CD14-positive monocyte (primary cell): ENCODE results near the gene SLC9B1. TPM values are rescaled to one million over a fixed set of nuclear protein-coding genes. Genes with fewer than 3 reads are reported as not detected.
"Not testable (repeated sequence)": the region's sequence is repeated elsewhere in the genome, so short reads cannot be mapped to it uniquely, and the experiment has no call there.

Source experiments
- DNase-seq, 3 donors: peaks; one replicate each; pipeline ENCODE4 v3.0.0-alpha.2; 2011 to 2022
- H2AFZ ChIP-seq: 2 replicates; pipeline ENCODE4 v1.6.0; 2012; ENCODE audit warnings: mild to moderate bottlenecking, low read depth, low read length, inconsistent platforms; ENCODE audit not compliant: insufficient read depth, poor library complexity, severe bottlenecking
- H3K27ac ChIP-seq, 2 donors: 1 replicate in 1 of 2; 2 replicates in 1 of 2; pipeline ENCODE4 v1.5.1; 2012 to 2013; ENCODE audit warnings: low read length in 2 of 2, control low read depth in 1 of 2, inconsistent platforms in 1 of 2, low read depth in 1 of 2, mild to moderate bottlenecking in 1 of 2
- H3K27me3 ChIP-seq, 2 donors: one replicate each; pipeline versions ENCODE4 v1.6.0 to v1.6.1; 2011 to 2013; ENCODE audit warnings: low read length in 2 of 2; ENCODE audit not compliant: control insufficient read depth in 2 of 2, insufficient read depth in 2 of 2
- H3K36me3 ChIP-seq, 2 donors: replicated peaks in 1 of 2; 1 replicate in 1 of 2; 2 replicates in 1 of 2; pipeline versions ENCODE4 v1.5.1 to v1.6.1; 2012 to 2013; ENCODE audit warnings: low read length in 2 of 2, control low read depth in 1 of 2, inconsistent platforms in 1 of 2, mild to moderate bottlenecking in 1 of 2; ENCODE audit not compliant: insufficient read depth in 2 of 2, control insufficient read depth in 1 of 2
- H3K4me1 ChIP-seq, 2 donors: 1 replicate in 1 of 2; 2 replicates in 1 of 2; pipeline versions ENCODE4 v1.5.1 to v1.6.1; 2012 to 2013; ENCODE audit warnings: low read length in 2 of 2, control low read depth in 1 of 2, inconsistent platforms in 1 of 2, mild to moderate bottlenecking in 1 of 2, moderate library complexity in 1 of 2; ENCODE audit not compliant: insufficient read depth in 2 of 2, control insufficient read depth in 1 of 2
- H3K4me2 ChIP-seq: replicated peaks from 2 replicates; pipeline ENCODE3; 2012; ENCODE audit warnings: low read length, moderate library complexity, mild to moderate bottlenecking; ENCODE audit not compliant: poor library complexity, severe bottlenecking; ENCODE audit errors: extremely low read depth
- H3K4me3 ChIP-seq, 3 experiments: fragments of 200-600 bp in 1 of 3; sonication (generic) in 1 of 3; replicated peaks in 1 of 3; 1 replicate in 2 of 3; 2 replicates in 1 of 3; pipeline ENCODE4 v1.5.1; 2011 to 2013; ENCODE audit warnings: low read length in 3 of 3, mild to moderate bottlenecking in 3 of 3, control low read depth in 2 of 3, low read depth in 2 of 3, inconsistent platforms in 1 of 3, moderate library complexity in 1 of 3
- H3K79me2 ChIP-seq: 2 replicates; pipeline ENCODE4 v1.6.0; 2012; ENCODE audit warnings: mild to moderate bottlenecking, control low read depth, inconsistent platforms, low read length, moderate library complexity; ENCODE audit not compliant: insufficient read depth
- H3K9ac ChIP-seq: 2 replicates; pipeline ENCODE4 v1.6.0; 2017; ENCODE audit warnings: low read length, mild to moderate bottlenecking; ENCODE audit not compliant: insufficient read depth, poor library complexity, severe bottlenecking
- H3K9me3 ChIP-seq, 2 donors: replicated peaks in 1 of 2; 1 replicate in 1 of 2; 2 replicates in 1 of 2; pipeline versions ENCODE4 v1.5.1 to v1.6.1; 2012 to 2013; ENCODE audit warnings: low read length in 2 of 2, control low read depth in 1 of 2; ENCODE audit not compliant: control insufficient read depth in 1 of 2, insufficient read depth in 1 of 2
- H4K20me1 ChIP-seq: 2 replicates; pipeline ENCODE4 v1.6.0; 2012; ENCODE audit warnings: mild to moderate bottlenecking, low read length, control low read depth, moderate library complexity; ENCODE audit not compliant: insufficient read depth
- H3K27ac Mint-ChIP-seq, 7 donors: one replicate each; pipeline ENCODE4 v1.8.0; 2020; ENCODE audit warnings: mild to moderate bottlenecking in 7 of 7, mixed read lengths in 7 of 7, moderate library complexity in 6 of 7, inconsistent platforms in 2 of 7
- H3K27me3 Mint-ChIP-seq, 3 donors: one replicate each; pipeline ENCODE4 v1.8.0; 2021 to 2022; ENCODE audit warnings: low read depth in 3 of 3, mild to moderate bottlenecking in 3 of 3, mixed read lengths in 3 of 3, moderate library complexity in 3 of 3, inconsistent platforms in 1 of 3
- H3K36me3 Mint-ChIP-seq, 2 donors: one replicate each; pipeline ENCODE4 v1.8.0; 2020; ENCODE audit warnings: mixed read lengths in 2 of 2, inconsistent platforms in 1 of 2, mild to moderate bottlenecking in 1 of 2
- H3K4me1 Mint-ChIP-seq: one replicate; pipeline ENCODE4 v1.8.0; 2020; ENCODE audit warnings: mild to moderate bottlenecking, mixed read lengths
- H3K4me3 Mint-ChIP-seq, 2 donors: one replicate each; pipeline ENCODE4 v1.8.0; 2020; ENCODE audit warnings: mild to moderate bottlenecking in 2 of 2, mixed read lengths in 2 of 2, moderate library complexity in 1 of 2
- H3K9me3 Mint-ChIP-seq, 7 donors: one replicate each; pipeline ENCODE4 v1.8.0; 2020 to 2022; ENCODE audit warnings: mixed read lengths in 7 of 7, mild to moderate bottlenecking in 6 of 7, moderate library complexity in 6 of 7, inconsistent platforms in 2 of 7
- WGBS: methylation state at CpG from one replicate; pipeline ENCODE4 v1.1.5; 2013; ENCODE audit warnings: missing lambda C conversion rate; ENCODE audit not compliant: insufficient coverage; 5-methylcytosine and 5-hydroxymethylcytosine counted together
- intact Hi-C, 2 donors: fragments of 100-400 bp; cut with micrococcal nuclease; formaldehyde crosslinking; loops; one replicate each; pipeline versions ENCODE4 v1.15.0 to v1.15.1; 2023
- polyA plus RNA-seq, 3 donors: library from polyadenylated mRNA; depleted of rRNA in 1 of 3; unstranded in 2 of 3; stranded (reverse) in 1 of 3; fragments of 300-500 nt in 2 of 3; fragments of >200 nt in 1 of 3; fragmentation: Illumina TruSeq in 2 of 3; gene quantifications; 1 replicate in 2 of 3; 2 replicates in 1 of 3; pipeline ENCODE4 v1.2.3, GENCODE V29; 2012 to 2021
- TF ChIP-seq, protein P1 (sequence below): fragments of 200-600 bp; IDR thresholded peaks from one replicate; pipeline ENCODE4 v1.8.0; 2022; ENCODE audit warnings: antibody characterized with exemption, mild to moderate bottlenecking

The SLC9B1 gene
- polyA plus RNA-seq, 3 donors = 0.13 to 1.5 (median 0.47) TPM

- Mint-ChIP-seq H3K9me3 (peaks cover 2 to 16% (median 7%) of the 10 kb centered on the region in 7 donors), H3K27me3 (peaks cover 0 to 2% (median 0%) of the 10 kb centered on the region in 3 donors), H3K27ac (no peak overlapping the region), H3K36me3 (no peaks in the 10 kb centered on the region), H3K4me3 (no peak overlapping the region), H3K4me1 (no peaks in the 10 kb centered on the region)
- no peak overlapping the region for H3K4me3 ChIP-seq
- no peaks in the 10 kb centered on the region for H3K79me2 ChIP-seq
- no peak overlapping the region for H2AFZ ChIP-seq
- no peaks in the 10 kb centered on the region for H3K4me1 ChIP-seq
- H4K20me1 ChIP-seq = no peaks in the 10 kb centered on the region
- intact Hi-C loops = no loop called here
- WGBS = 83% methylated on average over 2 of the region's 3 CpGs
- no peak overlapping the region for H3K9ac ChIP-seq
- TF ChIP-seq, protein P1, sequence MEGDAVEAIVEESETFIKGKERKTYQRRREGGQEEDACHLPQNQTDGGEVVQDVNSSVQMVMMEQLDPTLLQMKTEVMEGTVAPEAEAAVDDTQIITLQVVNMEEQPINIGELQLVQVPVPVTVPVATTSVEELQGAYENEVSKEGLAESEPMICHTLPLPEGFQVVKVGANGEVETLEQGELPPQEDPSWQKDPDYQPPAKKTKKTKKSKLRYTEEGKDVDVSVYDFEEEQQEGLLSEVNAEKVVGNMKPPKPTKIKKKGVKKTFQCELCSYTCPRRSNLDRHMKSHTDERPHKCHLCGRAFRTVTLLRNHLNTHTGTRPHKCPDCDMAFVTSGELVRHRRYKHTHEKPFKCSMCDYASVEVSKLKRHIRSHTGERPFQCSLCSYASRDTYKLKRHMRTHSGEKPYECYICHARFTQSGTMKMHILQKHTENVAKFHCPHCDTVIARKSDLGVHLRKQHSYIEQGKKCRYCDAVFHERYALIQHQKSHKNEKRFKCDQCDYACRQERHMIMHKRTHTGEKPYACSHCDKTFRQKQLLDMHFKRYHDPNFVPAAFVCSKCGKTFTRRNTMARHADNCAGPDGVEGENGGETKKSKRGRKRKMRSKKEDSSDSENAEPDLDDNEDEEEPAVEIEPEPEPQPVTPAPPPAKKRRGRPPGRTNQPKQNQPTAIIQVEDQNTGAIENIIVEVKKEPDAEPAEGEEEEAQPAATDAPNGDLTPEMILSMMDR = no peak
- no peaks in the 10 kb centered on the region for H3K27me3 ChIP-seq
- H3K9me3 ChIP-seq = no peaks in the 10 kb centered on the region
- H3K36me3 ChIP-seq = no peaks in the 10 kb centered on the region
- no peak overlapping the region for H3K4me2 ChIP-seq
- no peak overlapping the region for H3K27ac ChIP-seq
- DNase-seq = no peak
These were observed 60.0 kb downstream of the SLC9B1 start for GRCh38 chr4:102959496-102959895.

DNA sequence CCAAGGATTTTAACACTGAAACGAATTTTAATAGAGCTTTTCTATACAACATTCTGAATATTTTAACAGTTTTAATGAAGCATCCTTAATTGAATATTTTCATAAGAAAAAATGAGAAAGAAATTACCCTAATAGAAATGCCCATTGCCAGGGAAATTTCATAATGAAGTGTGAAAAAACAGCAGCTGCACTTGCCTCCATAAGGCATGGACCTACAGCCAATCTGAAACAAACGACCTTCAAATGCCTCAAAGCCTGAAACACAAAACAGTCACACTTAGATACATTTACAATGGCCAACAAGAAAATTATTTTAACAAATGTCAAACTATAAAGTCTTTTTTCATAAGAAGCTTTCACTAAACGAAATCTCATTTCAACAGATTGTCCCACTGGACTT lies 74.4 kb downstream of the SLC9B1 start:
- H3K9ac ChIP-seq = no peak overlapping the region
- H4K20me1 ChIP-seq = no peaks in the 10 kb centered on the region
- peaks cover 0 to 15% (median 5%) of the 10 kb centered on the region in 7 donors for H3K9me3 Mint-ChIP-seq
- H3K27me3 ChIP-seq = no peaks in the 10 kb centered on the region
- DNase-seq = no peak
- no peak overlapping the region for H3K4me3 ChIP-seq
- no peak overlapping the region for H3K4me3 Mint-ChIP-seq
- no peaks in the 10 kb centered on the region for H3K27me3 Mint-ChIP-seq
- no peaks in the 10 kb centered on the region for H3K79me2 ChIP-seq
- WGBS = no CpG with 5 or more reads among the region's 3 CpGs
- no peaks in the 10 kb centered on the region for H3K36me3 Mint-ChIP-seq
- no peaks in the 10 kb centered on the region for H3K4me1 Mint-ChIP-seq
- H3K27ac Mint-ChIP-seq = no peak overlapping the region
- no peaks in the 10 kb centered on the region for H3K4me1 ChIP-seq
- H2AFZ ChIP-seq = no peak overlapping the region
- no peaks in the 10 kb centered on the region for H3K9me3 ChIP-seq
- TF ChIP-seq, protein P1 = no peak
- intact Hi-C loops = no loop called here
- no peak overlapping the region for H3K4me2 ChIP-seq
- H3K36me3 ChIP-seq = no peaks in the 10 kb centered on the region
- H3K27ac ChIP-seq = no peak overlapping the region

DNA sequence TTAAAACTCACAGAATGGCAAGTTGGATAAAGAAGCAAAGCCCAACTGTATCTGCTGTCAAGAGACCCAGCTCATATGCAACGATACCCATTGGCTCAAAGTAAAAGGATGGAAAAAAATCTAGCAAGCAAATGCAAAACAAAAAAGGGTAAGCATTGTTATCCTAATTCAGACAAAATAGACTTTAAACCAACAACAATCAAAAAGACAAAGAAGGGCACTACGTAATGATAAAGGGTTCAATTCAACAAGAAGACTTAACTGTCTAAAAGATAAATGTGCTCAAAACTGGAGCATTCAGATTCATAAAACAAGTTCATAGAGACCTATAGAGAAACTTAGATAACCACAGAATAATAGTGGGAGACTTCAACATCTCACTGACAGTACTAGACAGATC lies 81.4 kb downstream of the SLC9B1 start:
- H3K36me3 ChIP-seq, H3K27me3 ChIP-seq, H3K9me3 ChIP-seq, H3K27me3 Mint-ChIP-seq, intact Hi-C loops, H3K79me2 ChIP-seq, H3K4me1 Mint-ChIP-seq, H3K27ac Mint-ChIP-seq, H4K20me1 ChIP-seq, H2AFZ ChIP-seq, H3K4me3 Mint-ChIP-seq, H3K4me1 ChIP-seq, DNase-seq, H3K4me3 ChIP-seq, H3K36me3 Mint-ChIP-seq, H3K27ac ChIP-seq, H3K9ac ChIP-seq, H3K4me2 ChIP-seq: not testable (repeated sequence)
- 80% methylated on average over 1 of the region's 2 CpGs for WGBS
- peaks cover 0 to 17% (median 5%) of the 10 kb centered on the region in 7 donors for H3K9me3 Mint-ChIP-seq
